Measurements from ENCODE around the gene LSS. TPM values are rescaled to one million over a fixed set of nuclear protein-coding genes. Genes with fewer than 3 reads are reported as not detected.

LSS gene
- total RNA-seq, 4 donors from 2014 or later: 55.5 to 131 (median 115) TPM

- H3K27ac ChIP-seq: peak overlapping the region in 1 of 4 donors; percentile 22
- no peaks in the 10 kb centered on the region for H3K4me1 ChIP-seq
- WGBS, 2 donors: 64 to 82% methylated on average over 7 to 13 of the region's 23 CpGs
- H3K4me3 ChIP-seq: no peak overlapping the region
- H3K27me3 ChIP-seq: no peaks in the 10 kb centered on the region
- no peak for DNase-seq
- peaks cover 48 to 100% (median 52%) of the 10 kb centered on the region in 3 donors for H3K36me3 ChIP-seq
- no peaks in the 10 kb centered on the region for H3K9me3 ChIP-seq
- TF ChIP-seq POLR2A (IDR thresholded peaks at IDR 0.05) (no peak), CTCF (IDR thresholded peaks at IDR 0.05) (no peak)
- intact Hi-C loops (cut with DNase I): no loop called here
Measured at GRCh38 chr21:46211786-46212720, 16.5 kb downstream of the LSS start.

- intact Hi-C loops (cut with DNase I): no loop called here
- peaks cover 52 to 100% (median 52%) of the 10 kb centered on the region in 3 donors for H3K36me3 ChIP-seq
- H3K4me1 ChIP-seq: no peaks in the 10 kb centered on the region
- no peak overlapping the region for H3K4me3 ChIP-seq
- H3K9me3 ChIP-seq: no peaks in the 10 kb centered on the region
- H3K27me3 ChIP-seq: no peaks in the 10 kb centered on the region
- WGBS, 2 donors: 73 to 77% methylated on average over 2 to 4 of the region's 7 CpGs
- DNase-seq: no peak
- no peak overlapping the region for H3K27ac ChIP-seq
- TF ChIP-seq CTCF (IDR thresholded peaks at IDR 0.05) (no peak), POLR2A (IDR thresholded peaks at IDR 0.05) (no peak)
Measured at GRCh38 chr21:46211376-46211775, 17.2 kb downstream of the LSS start.

DNA sequence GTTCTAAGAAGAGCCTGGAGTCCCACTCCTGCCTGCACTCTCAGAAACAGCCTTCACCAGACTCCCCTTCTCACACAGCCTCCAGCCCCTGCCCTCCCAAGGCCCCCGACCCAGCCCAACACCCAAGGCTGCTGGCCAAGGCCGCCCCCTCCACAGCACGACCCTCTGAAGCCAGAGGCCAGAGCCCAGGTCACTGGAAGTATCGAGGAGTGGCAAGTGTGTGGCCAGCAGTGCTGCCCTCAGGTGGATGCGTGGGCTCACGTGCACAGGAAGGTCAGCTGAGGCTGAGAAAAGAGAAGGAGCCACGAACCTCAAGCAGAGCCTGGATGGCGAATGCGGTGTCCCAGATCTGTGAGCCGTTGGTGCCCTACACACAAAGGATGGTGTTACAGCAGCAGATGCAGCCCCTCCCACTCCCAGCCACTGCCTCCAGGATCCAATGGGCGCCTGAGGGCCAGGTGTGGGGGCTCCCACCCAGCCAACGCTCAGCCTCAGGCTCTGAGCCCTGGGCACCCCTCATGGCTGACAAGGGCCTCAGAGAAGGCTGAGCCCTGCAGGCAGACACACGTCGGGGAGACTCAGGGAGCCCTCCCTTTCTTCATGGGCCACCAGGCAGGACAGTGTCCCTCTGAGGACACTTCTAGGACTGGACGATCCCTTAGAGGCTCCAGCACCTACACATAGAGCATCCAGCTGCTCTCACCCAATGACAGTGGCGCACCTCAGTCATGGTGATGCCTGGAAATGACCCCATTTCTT lies 18.0 kb downstream of the LSS start:
- no peak overlapping the region for H3K4me3 ChIP-seq
- WGBS, 2 donors: 87 to 93% methylated on average over 6 of the region's 16 CpGs
- no peak overlapping the region for H3K27ac ChIP-seq
- no peak for TF ChIP-seq CTCF (IDR thresholded peaks at IDR 0.05)
- TF ChIP-seq POLR2A (IDR thresholded peaks at IDR 0.05): no peak
- DNase-seq: no peak
- no peaks in the 10 kb centered on the region for H3K4me1 ChIP-seq
- peaks cover 50 to 100% (median 50%) of the 10 kb centered on the region in 3 donors for H3K36me3 ChIP-seq
- intact Hi-C loops (cut with DNase I): no loop called here
- H3K9me3 ChIP-seq: no peaks in the 10 kb centered on the region
- H3K27me3 ChIP-seq: no peaks in the 10 kb centered on the region

GRCh38 chr21:46208761-46209721 lies 19.5 kb downstream of the LSS start:
- no peak for TF ChIP-seq POLR2A (IDR thresholded peaks at IDR 0.05)
- no peak for TF ChIP-seq CTCF (IDR thresholded peaks at IDR 0.05)
- no peak overlapping the region for H3K4me3 ChIP-seq
- H3K4me1 ChIP-seq: no peaks in the 10 kb centered on the region
- peaks cover 42 to 100% (median 48%) of the 10 kb centered on the region in 3 donors for H3K36me3 ChIP-seq
- intact Hi-C loops (cut with DNase I): no loop called here
- no peaks in the 10 kb centered on the region for H3K27me3 ChIP-seq
- H3K27ac ChIP-seq: no peak overlapping the region
- 88 to 93% methylated on average over 11 to 12 of the region's 23 CpGs for whole genome bisulfite sequencing, 2 donors
- H3K9me3 ChIP-seq: no peaks in the 10 kb centered on the region
- DNase-seq: no peak
